ENCODE results near the gene ATF6.

DNA sequence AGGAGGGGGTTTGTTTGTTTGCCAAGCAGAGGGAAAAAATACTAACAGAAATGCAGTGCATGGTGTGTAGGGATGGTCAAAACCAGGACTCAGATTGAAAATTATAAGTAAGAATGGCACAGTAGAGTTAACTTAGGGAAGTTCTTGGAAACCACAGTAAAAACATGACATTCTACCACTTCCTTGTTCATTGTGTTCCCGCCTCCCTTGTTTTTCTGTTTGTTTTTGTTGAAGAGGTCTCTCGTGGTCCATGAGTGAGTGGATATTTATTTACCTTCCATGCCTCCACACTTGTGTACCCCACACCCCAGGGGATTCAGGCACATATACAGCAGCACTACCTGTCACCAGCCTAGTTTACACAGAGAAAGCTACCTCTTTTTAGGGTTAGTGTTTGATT lies 187.9 kb downstream of the ATF6 start:
- TF ChIP-seq, protein P1, sequence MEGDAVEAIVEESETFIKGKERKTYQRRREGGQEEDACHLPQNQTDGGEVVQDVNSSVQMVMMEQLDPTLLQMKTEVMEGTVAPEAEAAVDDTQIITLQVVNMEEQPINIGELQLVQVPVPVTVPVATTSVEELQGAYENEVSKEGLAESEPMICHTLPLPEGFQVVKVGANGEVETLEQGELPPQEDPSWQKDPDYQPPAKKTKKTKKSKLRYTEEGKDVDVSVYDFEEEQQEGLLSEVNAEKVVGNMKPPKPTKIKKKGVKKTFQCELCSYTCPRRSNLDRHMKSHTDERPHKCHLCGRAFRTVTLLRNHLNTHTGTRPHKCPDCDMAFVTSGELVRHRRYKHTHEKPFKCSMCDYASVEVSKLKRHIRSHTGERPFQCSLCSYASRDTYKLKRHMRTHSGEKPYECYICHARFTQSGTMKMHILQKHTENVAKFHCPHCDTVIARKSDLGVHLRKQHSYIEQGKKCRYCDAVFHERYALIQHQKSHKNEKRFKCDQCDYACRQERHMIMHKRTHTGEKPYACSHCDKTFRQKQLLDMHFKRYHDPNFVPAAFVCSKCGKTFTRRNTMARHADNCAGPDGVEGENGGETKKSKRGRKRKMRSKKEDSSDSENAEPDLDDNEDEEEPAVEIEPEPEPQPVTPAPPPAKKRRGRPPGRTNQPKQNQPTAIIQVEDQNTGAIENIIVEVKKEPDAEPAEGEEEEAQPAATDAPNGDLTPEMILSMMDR (IDR thresholded peaks at IDR 0.05; ENCODE audit: low read length), result no peak
- no peak for TF ChIP-seq EZH2 (optimal IDR thresholded peaks at IDR 0.05; ENCODE audit: low read depth, low read length)

All from MM.1S (cell line).